H1 (cell line): ENCODE data around the gene DNAJB8. TPM values are rescaled to one million over a fixed set of nuclear protein-coding genes. Genes with fewer than 3 reads are reported as not detected.

Experiments used
- CTCF ChIA-PET: fragments of 300-600 bp; sonication (Branson Sonifier 250); formaldehyde crosslinking; loops from one replicate; lab custom pipeline; 2021; ENCODE audit not compliant: partially characterized antibody; lab: Charles Lee
- POLR2A ChIA-PET: fragments of 300-600 bp; sonication (Branson Sonifier 250); formaldehyde crosslinking; loops from one replicate; lab custom pipeline; 2021; ENCODE audit warnings: inconsistent platforms; ENCODE audit not compliant: partially characterized antibody; lab: Charles Lee
- DNase-seq, 2 experiments: peaks; one replicate each; pipeline versions ENCODE4 v3.0.0 to v3.0.0-alpha.2; 2010 to 2022; ENCODE audit warnings: low spot score in 2 of 2, low read depth in 1 of 2, mixed read lengths in 1 of 2
- FAIRE-seq: peaks from 2 replicates; lab custom pipeline; 2011; peaks lifted over from hg19 to GRCh38; lab: Jason Lieb, UNC
- H2AFZ ChIP-seq: 2 replicates; pipeline ENCODE4 v1.8.1; 2012; ENCODE audit warnings: low read length, inconsistent platforms
- H2AK5ac ChIP-seq: 2 replicates; pipeline ENCODE4 v1.6.1; 2013; ENCODE audit warnings: low read depth, low read length
- H2BK120ac ChIP-seq: replicated peaks from 2 replicates; pipeline ENCODE3; 2013; ENCODE audit warnings: low read depth, low read length, inconsistent platforms
- H2BK12ac ChIP-seq: 2 replicates; pipeline ENCODE4 v1.6.1; 2013; ENCODE audit warnings: low read depth, low read length
- H2BK15ac ChIP-seq: 2 replicates; pipeline ENCODE4 v1.6.1; 2013; ENCODE audit warnings: low read length
- H2BK20ac ChIP-seq: 2 replicates; pipeline ENCODE4 v1.6.1; 2013; ENCODE audit warnings: low read length
- H2BK5ac ChIP-seq: 2 replicates; pipeline ENCODE4 v1.6.1; 2013; ENCODE audit warnings: low read depth, low read length
- H3K14ac ChIP-seq: 2 replicates; pipeline ENCODE4 v1.6.1; 2013; ENCODE audit warnings: inconsistent platforms; ENCODE audit not compliant: insufficient read length
- H3K18ac ChIP-seq: 2 replicates; pipeline ENCODE4 v1.6.1; 2013; ENCODE audit warnings: low read length; ENCODE audit errors: extremely low read depth
- H3K23ac ChIP-seq: 2 replicates; pipeline ENCODE4 v1.6.1; 2013; ENCODE audit warnings: inconsistent platforms; ENCODE audit not compliant: insufficient read length
- H3K23me2 ChIP-seq: 2 replicates; pipeline ENCODE4 v1.6.1; 2013; ENCODE audit warnings: low read depth, low read length
- H3K27ac ChIP-seq: 2 replicates; pipeline ENCODE4 v1.6.1; 2011; ENCODE audit warnings: low read depth, low read length, inconsistent platforms
- H3K27me3 ChIP-seq, 4 experiments: replicated peaks in 1 of 4; 1 replicate in 1 of 4; 2 replicates in 3 of 4; pipeline versions ENCODE4 v1.6.1 to v1.8.1; 2011 to 2013; ENCODE audit warnings: low read length in 3 of 4, mild to moderate bottlenecking in 3 of 4, inconsistent platforms in 2 of 4, mixed read lengths in 2 of 4, moderate library complexity in 1 of 4; ENCODE audit not compliant: control insufficient read depth in 3 of 4, insufficient read depth in 3 of 4; ENCODE audit errors: extremely low read depth in 1 of 4
- H3K36me3 ChIP-seq, 4 experiments: 2 replicates each; pipeline versions ENCODE4 v1.6.1 to v1.8.1; 2011 to 2013; ENCODE audit warnings: mild to moderate bottlenecking in 4 of 4, low read length in 3 of 4, moderate library complexity in 2 of 4, control low read depth in 1 of 4, inconsistent platforms in 1 of 4; ENCODE audit not compliant: insufficient read depth in 4 of 4, control insufficient read depth in 2 of 4
- H3K4ac ChIP-seq: replicated peaks from 2 replicates; pipeline ENCODE3; 2013; ENCODE audit warnings: low read length, low read depth, mixed read lengths, inconsistent platforms; ENCODE audit not compliant: insufficient read length
- H3K4me1 ChIP-seq, 4 experiments: replicated peaks in 1 of 4; 1 replicate in 1 of 4; 2 replicates in 3 of 4; pipeline versions ENCODE4 v1.6.1 to v1.8.1; 2011 to 2013; ENCODE audit warnings: low read length in 3 of 4, inconsistent platforms in 2 of 4, mixed read lengths in 1 of 4; ENCODE audit not compliant: insufficient read depth in 4 of 4, control insufficient read depth in 3 of 4
- H3K4me2 ChIP-seq, 2 experiments: 2 replicates each; pipeline versions ENCODE4 v1.6.1 to v1.8.1; 2011 to 2013; ENCODE audit warnings: low read depth in 2 of 2, low read length in 2 of 2, control low read depth in 1 of 2, inconsistent platforms in 1 of 2, mild to moderate bottlenecking in 1 of 2; ENCODE audit not compliant: insufficient read depth in 1 of 2
- H3K4me3 ChIP-seq, 4 experiments: fragments of 200-600, 300-600 bp in 1 of 4; sonication (generic), shearing (Covaris generic), sonication (Bioruptor Twin) in 1 of 4; 2 replicates each; pipeline versions ENCODE4 v1.5.1 to v1.8.1; 2011 to 2016; ENCODE audit warnings: low read length in 4 of 4, low read depth in 3 of 4, control low read depth in 2 of 4, inconsistent platforms in 2 of 4, mild to moderate bottlenecking in 2 of 4, mixed read lengths in 1 of 4, moderate library complexity in 1 of 4; ENCODE audit not compliant: insufficient read depth in 2 of 4; ENCODE audit errors: extremely low read depth in 1 of 4
- H3K56ac ChIP-seq: replicated peaks from 2 replicates; pipeline ENCODE3; 2013; ENCODE audit warnings: low read depth, mild to moderate bottlenecking, mixed read lengths, low read length, inconsistent platforms; ENCODE audit not compliant: insufficient read length
- H3K79me1 ChIP-seq: 2 replicates; pipeline ENCODE4 v1.6.1; 2013; ENCODE audit warnings: low read depth, low read length, control low read depth
- H3K79me2 ChIP-seq, 2 experiments: 2 replicates each; pipeline versions ENCODE4 v1.6.1 to v1.8.1; 2012 to 2013; ENCODE audit warnings: low read length in 2 of 2, mild to moderate bottlenecking in 2 of 2, inconsistent platforms in 1 of 2; ENCODE audit not compliant: insufficient read depth in 2 of 2, control insufficient read depth in 1 of 2
- H3K9ac ChIP-seq, 4 experiments: replicated peaks in 1 of 4; 1 replicate in 1 of 4; 2 replicates in 3 of 4; pipeline versions ENCODE4 v1.6.1 to v1.8.1; 2011 to 2013; ENCODE audit warnings: low read depth in 3 of 4, low read length in 3 of 4, control low read depth in 2 of 4, mild to moderate bottlenecking in 2 of 4, moderate library complexity in 2 of 4, inconsistent platforms in 1 of 4; ENCODE audit errors: extremely low read depth in 1 of 4
- H3K9me3 ChIP-seq, 2 experiments: 2 replicates each; pipeline versions ENCODE4 v1.6.1 to v1.8.1; 2012 to 2013; ENCODE audit warnings: mild to moderate bottlenecking in 2 of 2, moderate library complexity in 2 of 2, control low read depth in 1 of 2, inconsistent platforms in 1 of 2, low read depth in 1 of 2, low read length in 1 of 2, mixed read lengths in 1 of 2; ENCODE audit not compliant: insufficient read depth in 2 of 2
- H4K20me1 ChIP-seq, 2 experiments: replicated peaks in 1 of 2; 2 replicates each; pipeline versions ENCODE3 to v1.8.1; 2011 to 2013; ENCODE audit warnings: inconsistent platforms in 2 of 2, low read length in 2 of 2, mild to moderate bottlenecking in 1 of 2; ENCODE audit not compliant: insufficient read depth in 2 of 2, control insufficient read depth in 1 of 2
- H4K5ac ChIP-seq: 2 replicates; pipeline ENCODE4 v1.6.1; 2013; ENCODE audit warnings: low read length, low read depth, mixed read lengths, inconsistent platforms; ENCODE audit not compliant: insufficient read length
- H4K8ac ChIP-seq: 2 replicates; pipeline ENCODE4 v1.8.0; 2013; ENCODE audit warnings: mild to moderate bottlenecking, moderate library complexity, low read length, inconsistent platforms; ENCODE audit not compliant: insufficient read depth; ENCODE audit errors: extremely low read depth
- H4K91ac ChIP-seq: replicated peaks from 2 replicates; pipeline ENCODE3; 2013; ENCODE audit warnings: low read length, mixed read lengths, inconsistent platforms; ENCODE audit not compliant: insufficient read length
- SAP30 ChIP-seq: fragments of 300-600 bp; sonication (generic); IDR thresholded peaks from 2 replicates; pipeline ENCODE4 v1.7.1; 2012; ENCODE audit warnings: low read length, moderate library complexity, mild to moderate bottlenecking, inconsistent platforms; ENCODE audit not compliant: insufficient read depth, insufficient replicate concordance
- SP2 ChIP-seq: IDR thresholded peaks from 2 replicates; pipeline ENCODE4 v1.6.1; 2012; ENCODE audit warnings: mild to moderate bottlenecking, low read length, inconsistent platforms
- WGBS, 2 experiments: shearing (Covaris generic) in 1 of 2; methylation state at CpG; one replicate each; pipeline versions ENCODE4 v1.1.6 to v1.1.7; 2013 to 2015; ENCODE audit warnings: low lambda C conversion rate in 2 of 2, mixed read lengths in 2 of 2, inconsistent platforms in 1 of 2, low coverage in 1 of 2, missing lambda C conversion rate in 1 of 2; ENCODE audit not compliant: insufficient replicate concordance in 2 of 2, insufficient coverage in 1 of 2, insufficient read length in 1 of 2; ENCODE audit errors: extremely low coverage in 1 of 2, missing lambda C conversion rate in 1 of 2; 5-methylcytosine and 5-hydroxymethylcytosine counted together
- polyA plus RNA-seq, 7 experiments: library from polyadenylated mRNA; depleted of rRNA in 3 of 7; stranded (reverse) in 5 of 7; unstranded in 2 of 7; fragments of >200 nt in 5 of 7; fragments of 200-250 nt in 2 of 7; gene quantifications; 1 replicate in 5 of 7; 2 replicates in 1 of 7; 4 replicates in 1 of 7; pipeline versions ENCODE4 v1.2.1 to v1.2.3, GENCODE V29; 2011 to 2013; ENCODE audit warnings: missing spikeins in 2 of 7, mixed read lengths in 2 of 7
- total RNA-seq: library from RNA; stranded (reverse); fragmentation: NEBNext Ultra II Directional; extraction: Animal tissue kit (Norgen Biotek cat#: 25700); gene quantifications from 2 replicates; pipeline ENCODE4 v1.2.1, GENCODE V29; 2021

DNAJB8 gene
- total and polyA plus RNA-seq, 2 of the 8 experiments (the other 6 are each of a cell fraction or from before 2014, with no cell fraction given) = not detected

DNA sequence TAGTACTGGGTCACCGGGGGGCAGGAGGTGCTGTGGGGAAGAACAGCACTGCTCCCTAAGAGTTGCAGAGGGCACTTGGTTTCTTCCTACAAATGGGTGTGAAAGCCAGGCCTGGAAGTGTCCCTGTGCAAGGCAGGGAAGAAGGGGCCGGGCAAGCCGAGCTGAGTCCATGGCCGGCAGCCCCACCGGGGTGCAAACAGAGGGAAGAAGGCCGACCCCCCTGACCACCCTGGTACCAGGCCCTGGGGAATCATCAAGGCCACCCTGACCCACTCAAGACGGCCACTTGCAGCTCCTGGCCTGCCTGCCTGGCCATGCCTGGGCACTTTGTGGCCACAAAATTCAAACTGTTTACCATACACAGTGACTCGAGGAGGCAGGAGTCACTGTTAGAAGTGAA, 8.7 kb upstream of the DNAJB8 start:
- Histone ChIP-seq H3K27ac (no peak overlapping the region), H2AK5ac (no peak overlapping the region), H3K4me3 (no peak overlapping the region), H4K5ac (no peak overlapping the region), H3K14ac (no peak overlapping the region), H3K23ac (no peak overlapping the region), H3K23me2 (no peaks in the 10 kb centered on the region; the same call in 1 of the 2 replicates), H3K4me2 (no peak overlapping the region), H4K91ac (no peak overlapping the region), H3K18ac (no peak overlapping the region), H2BK20ac (no peak overlapping the region), H2AFZ (no peak overlapping the region), H2BK12ac (no peak overlapping the region), H4K8ac (no peak overlapping the region), H3K27me3 (peaks cover 67 to 100% (median 95%) of the 10 kb centered on the region in 4 experiments), H3K36me3 (no peaks in the 10 kb centered on the region), H2BK5ac (no peak overlapping the region), H3K9ac (no peak overlapping the region), H4K20me1 (peaks cover 2 to 6% of the 10 kb centered on the region in 2 experiments), H3K9me3 (0 out of 4 replicates have a peak, but pooled peaks cover 0 to 3% of the 10 kb centered on the region in 2 experiments), H3K79me2 (no peaks in the 10 kb centered on the region), H2BK120ac (no peak overlapping the region), H3K79me1 (no peaks in the 10 kb centered on the region), H3K4me1 (peaks cover 0 to 27% (median 7%) of the 10 kb centered on the region in 4 experiments; a peak in 6 of 7 replicates), H3K4ac (no peak overlapping the region), H2BK15ac (no peak overlapping the region), H3K56ac (no peak overlapping the region)
- WGBS, 2 experiments = 76% methylated on average over 4 of the region's 8 CpGs; no CpG with 5 or more reads in 1 of the 2 experiments
- TF ChIP-seq SAP30 (no peak), SP2 (no peak)
- ChIA-PET POLR2A (interaction anchor here (1.2 kb wide), 1 partner anchor 21 kb away, joined by 3 read pairs; no protein-coding TSS in a partner anchor), CTCF (interaction anchor here (0.5 to 4.2 kb wide), 7 partner anchors 12 to 133 kb away, joined by 3 to 28 read pairs (median 4); no protein-coding TSS in a partner anchor)
- no peak for FAIRE-seq
- no peak for DNase-seq
